Measurements from ENCODE around the gene PRCD. TPM values are rescaled to one million over a fixed set of nuclear protein-coding genes. Genes with fewer than 3 reads are reported as not detected.

PRCD gene
- total RNA-seq, 1 experiment from 2014 or later, result not detected

DNA sequence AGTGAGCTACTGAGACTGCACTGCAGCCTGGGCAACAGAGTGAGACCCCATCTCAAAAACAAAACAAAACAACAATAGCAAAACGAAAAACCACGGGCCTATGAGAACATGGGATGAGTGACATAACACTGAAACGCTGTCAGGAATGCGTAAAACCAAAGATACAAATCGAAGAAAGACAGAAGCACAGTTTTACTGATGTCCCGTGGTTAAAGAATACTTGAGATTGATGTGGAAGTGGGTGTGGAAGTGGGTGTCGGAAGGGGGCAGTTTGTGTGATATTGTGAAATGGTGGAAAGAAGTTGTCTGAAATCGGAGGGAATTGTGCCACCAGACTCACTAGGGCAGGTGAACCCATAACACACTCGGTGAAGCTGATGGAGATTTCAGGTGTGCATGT, 36.3 kb downstream of the PRCD start:
- in situ Hi-C loops (cut with HindIII; ENCODE audit: low pct_unique_long_range_greater_than_20kb, low sequenced_read_pairs), result no loop called here
- no peak for DNase-seq (ENCODE audit: low read depth)

DNA sequence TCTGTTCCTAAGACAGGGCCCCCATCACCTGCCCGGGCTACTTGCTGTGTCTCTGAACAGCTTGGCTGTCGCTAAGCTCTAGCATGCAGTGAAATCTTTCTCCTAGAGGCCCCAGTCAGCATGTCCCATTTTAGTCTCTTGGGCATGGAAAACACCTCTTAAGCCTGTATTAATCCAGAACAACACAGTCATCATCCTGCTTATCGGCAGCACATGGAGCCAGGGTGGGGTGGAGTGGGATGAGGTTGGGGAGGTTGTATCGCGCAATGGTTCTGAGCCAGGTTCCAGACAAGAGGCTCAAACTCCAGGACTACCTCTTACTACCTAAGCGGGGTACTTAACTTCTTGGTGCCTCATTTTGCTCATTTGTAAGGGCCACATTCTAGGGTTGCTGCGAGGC, 38.0 kb downstream of the PRCD start:
- no peak for DNase-seq (ENCODE audit: low read depth)
- in situ Hi-C loops (cut with HindIII; ENCODE audit: low pct_unique_long_range_greater_than_20kb, low sequenced_read_pairs), result no loop called here

DNA sequence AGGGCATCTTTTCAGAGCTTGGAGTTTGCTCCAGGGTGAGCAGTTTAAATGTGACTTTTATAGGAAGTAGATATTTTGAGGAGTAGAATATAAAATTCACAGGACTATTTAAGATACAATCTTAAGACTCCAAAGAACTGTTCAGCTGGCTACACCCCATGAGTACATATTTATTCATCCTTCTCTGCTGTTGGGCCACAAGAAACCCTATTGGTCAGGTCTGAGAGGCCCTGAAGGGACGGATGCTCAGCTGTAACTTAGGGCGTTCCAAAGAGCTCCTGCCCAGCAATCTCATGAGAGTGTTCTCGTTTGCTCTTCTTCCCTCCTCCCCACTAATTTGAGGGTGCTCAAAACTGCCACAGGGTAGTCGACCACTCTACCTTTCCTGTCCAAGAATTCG, 38.5 kb downstream of the PRCD start:
- DNase-seq (ENCODE audit: low read depth), result no peak
- in situ Hi-C loops (cut with HindIII; ENCODE audit: low pct_unique_long_range_greater_than_20kb, low sequenced_read_pairs), result no loop called here

DNA sequence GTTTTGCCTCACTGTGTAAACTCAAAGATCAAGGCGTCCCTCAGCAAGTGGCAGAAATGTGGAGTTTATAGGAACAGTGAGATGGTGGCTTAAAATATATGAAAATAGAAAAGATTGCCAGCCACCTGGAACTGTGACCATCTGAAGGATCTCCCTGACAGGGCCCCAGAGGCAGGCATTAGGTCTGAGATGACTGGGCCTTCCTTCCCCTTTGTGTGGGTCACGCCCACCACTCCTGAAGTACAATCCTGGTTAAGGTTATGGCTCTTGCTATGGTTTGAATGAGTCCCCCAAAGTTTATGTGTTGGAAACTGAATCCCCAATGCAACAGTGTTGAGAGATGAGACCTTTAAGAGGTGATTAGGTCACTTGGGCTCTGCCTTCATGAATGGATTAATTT, 39.4 kb downstream of the PRCD start:
- in situ Hi-C loops (cut with HindIII; ENCODE audit: low pct_unique_long_range_greater_than_20kb, low sequenced_read_pairs), result no loop called here
- DNase-seq (ENCODE audit: low read depth), result no peak

DNA sequence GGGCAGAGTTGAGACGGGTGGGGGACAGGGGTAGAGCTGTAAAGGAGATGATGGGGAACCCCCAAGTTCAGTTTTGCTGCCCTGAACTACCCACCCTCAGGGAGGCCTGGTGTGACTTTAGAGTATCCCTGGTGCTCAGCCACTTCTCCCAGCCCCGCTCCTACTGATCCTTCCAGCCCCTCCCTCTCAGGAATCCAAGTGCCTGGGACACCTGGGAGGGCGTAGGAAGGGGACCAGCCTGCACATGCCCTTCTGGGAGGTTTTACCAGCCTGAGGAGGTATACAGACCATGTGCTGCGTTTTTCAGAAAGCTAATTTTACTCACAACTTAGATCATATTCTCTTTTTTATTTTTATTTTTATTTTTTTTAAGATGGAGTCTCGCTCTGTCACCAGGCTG, 41.7 kb downstream of the PRCD start:
- in situ Hi-C loops (cut with HindIII; ENCODE audit: low pct_unique_long_range_greater_than_20kb, low sequenced_read_pairs), result no loop called here
- no peak for DNase-seq (ENCODE audit: low read depth)

DNA sequence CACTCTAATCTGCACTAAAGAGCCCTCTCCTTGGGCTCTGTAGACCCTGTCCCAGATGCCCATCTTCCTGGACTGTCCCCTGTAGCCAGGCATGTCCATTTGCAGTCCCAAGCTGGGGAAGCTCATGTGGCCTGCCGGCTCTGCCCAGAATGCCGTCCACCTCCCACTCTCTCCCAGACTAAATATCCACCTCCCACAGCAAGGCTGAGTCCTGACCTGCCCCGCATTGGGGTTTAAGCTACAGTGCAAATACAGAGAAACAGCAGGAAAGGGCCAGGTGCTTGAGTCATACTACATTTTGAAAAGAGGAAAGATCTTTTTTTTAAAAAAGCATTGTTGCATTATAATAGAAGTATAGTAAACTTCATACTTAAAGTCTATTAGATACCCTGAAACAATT, 42.8 kb downstream of the PRCD start:
- in situ Hi-C loops (cut with HindIII; ENCODE audit: low pct_unique_long_range_greater_than_20kb, low sequenced_read_pairs), result no loop called here
- DNase-seq (ENCODE audit: low read depth), result no peak

DNA sequence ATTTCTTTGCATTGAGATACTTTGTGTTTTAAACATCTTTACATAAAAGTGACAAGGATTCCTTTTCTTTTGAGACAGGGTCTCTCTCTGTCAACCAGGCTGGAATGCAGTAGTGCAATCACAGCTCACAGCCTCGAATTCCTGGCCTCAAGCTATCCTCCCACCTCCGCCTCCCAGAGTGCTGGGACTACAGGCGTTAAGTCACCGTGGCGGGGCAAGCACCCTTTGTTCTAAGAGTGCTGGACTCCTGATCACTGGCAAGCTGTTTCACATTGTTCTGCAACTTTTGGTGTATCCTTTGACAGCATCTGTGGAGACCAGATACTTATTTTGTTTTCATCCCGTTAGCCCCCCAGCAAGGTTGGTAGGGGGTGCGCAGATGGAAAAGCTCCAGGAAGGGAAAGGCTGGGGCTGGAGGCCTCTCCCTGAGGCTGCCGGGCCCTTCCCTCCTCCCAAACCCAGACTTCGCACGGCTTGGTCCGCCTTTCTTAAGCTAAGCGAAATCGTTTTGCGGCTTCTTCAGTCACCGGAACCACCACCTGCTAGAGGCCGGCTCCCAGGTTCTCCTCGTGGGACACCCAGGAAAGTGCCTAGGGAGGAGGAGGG, 44.7 kb downstream of the PRCD start:
- in situ Hi-C loops (cut with HindIII; ENCODE audit: low pct_unique_long_range_greater_than_20kb, low sequenced_read_pairs), result no loop called here
- no peak for DNase-seq (ENCODE audit: low read depth)

DNA sequence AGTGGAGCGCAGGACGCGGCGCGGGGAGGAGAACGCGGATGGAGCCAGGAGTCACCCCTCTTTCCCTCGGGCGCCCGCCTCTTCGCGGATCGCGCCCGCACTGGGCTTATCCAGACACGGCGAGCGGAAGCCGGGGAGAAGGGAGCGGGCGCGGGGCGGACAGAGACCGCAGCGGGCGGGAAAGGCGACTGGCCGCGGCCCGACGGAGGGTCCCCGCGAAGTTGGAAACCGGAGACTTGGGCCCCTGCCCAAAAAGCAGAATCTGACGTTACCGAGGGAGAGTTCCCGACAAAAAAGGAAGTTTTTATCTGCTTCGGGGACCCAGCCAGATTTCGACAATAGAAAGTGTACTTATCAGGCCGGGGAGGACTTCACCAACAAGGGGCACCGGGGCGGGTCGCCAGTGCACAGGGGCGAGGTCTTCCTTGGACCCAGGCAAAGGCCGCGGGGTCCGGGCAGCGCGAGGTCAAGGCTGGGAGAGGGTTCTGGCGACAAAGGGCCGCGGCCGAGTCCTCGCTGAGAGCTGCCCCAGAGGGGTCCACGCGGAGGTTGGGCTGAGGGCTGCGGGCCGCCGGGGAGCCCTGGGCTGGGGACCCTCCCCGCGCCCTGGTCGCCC, 45.3 kb downstream of the PRCD start:
- in situ Hi-C loops (cut with HindIII; ENCODE audit: low pct_unique_long_range_greater_than_20kb, low sequenced_read_pairs), result no loop called here

DNA sequence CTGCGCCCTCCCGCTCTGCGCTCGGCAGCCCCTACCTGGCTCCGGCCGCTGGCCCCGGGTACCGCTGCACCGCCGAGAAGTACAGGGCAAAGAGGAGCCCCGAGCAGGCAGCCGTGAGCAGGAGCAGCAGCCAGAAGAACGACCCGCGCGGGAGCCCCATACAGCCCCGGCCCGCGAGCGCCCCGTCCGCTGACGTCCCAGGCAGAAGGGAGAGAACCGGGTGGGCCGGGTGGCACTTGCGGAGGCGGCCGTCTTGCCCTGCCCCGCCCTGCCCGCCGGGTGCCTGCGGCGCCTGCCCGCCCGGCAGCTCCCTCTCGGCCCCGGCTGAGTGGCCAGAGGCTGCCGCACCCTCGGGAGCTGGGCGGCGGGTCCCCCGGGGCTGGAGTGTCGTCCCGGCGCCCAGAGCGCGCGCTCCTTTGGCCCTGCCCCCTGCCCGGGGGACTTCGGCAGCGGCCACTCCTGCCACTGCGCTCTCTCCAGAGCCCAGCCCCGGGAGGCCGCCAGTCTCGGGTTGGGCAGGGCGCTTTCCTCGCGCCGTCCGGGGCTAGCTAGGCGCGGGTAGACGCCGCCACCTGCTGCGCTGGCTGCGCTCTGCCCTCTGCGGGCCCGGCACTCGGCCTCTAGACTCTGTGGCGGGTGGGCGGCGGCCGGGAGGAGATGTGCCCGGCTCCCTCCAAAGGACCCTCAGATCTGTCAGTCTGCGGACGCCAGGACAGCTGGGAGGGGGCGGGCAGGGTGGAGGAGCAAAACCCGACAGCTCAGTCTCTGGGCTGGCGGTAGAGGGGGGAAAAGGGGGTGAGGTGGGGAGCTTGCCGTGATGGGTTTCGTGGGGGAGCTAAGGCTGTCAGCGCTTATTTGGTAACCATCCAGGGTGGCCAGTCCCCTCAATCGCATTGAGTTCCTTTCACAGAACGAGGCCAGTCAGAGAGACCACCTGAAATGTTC, 46.1 kb downstream of the PRCD start, which contains the start of gene ST6GALNAC2:
TSS of gene ST6GALNAC2 (minus strand) at position 212 of the 945 bp plus-strand sequence. CDS start at position 160, 52 bp downstream.
- in situ Hi-C loops (cut with HindIII; ENCODE audit: low pct_unique_long_range_greater_than_20kb, low sequenced_read_pairs), result no loop called here
- DNase-seq (ENCODE audit: low read depth), result peak; percentile 89

More for the DNA sequence above, 45.3 kb downstream of the PRCD start:
- DNase-seq (ENCODE audit: low read depth), result no peak

DNA sequence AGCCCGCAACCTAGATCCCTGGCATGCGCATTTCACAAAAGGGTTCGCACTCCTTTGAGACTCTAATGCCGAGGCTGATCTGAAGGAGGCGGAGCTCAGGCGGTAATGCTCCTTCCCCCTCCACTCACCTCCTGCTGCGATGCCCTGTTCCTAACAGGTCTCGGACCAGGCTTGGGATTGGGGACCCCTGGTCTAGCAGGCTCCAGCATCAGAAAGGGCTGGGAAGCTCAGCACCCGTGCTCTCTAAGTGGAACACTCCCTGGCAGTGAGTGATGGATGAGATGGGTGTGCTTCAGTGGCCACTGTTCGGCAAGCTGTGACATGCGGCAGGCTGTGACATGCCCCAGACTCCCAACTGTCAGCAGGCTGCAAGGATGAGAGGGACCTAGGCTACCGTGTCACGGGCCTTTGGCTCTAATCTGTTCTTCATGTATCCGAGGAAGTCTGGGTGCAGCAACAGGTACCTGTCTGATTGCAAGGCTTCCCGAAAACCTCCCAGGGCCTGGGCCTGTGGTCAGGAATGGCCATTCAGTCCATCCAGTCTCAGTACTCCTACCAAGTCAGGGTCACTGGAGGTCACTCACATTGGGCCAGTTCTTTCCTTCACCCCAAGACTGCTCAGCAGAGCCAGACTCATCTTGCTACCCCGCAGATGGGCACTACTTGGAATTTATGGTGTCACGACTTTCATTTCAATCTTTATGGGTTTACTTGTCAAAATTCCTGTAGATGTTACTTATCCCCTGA, 47.1 kb downstream of the PRCD start:
- in situ Hi-C loops (cut with HindIII; ENCODE audit: low pct_unique_long_range_greater_than_20kb, low sequenced_read_pairs), result no loop called here
- peak; percentile 72 for DNase-seq (ENCODE audit: low read depth)

DNA sequence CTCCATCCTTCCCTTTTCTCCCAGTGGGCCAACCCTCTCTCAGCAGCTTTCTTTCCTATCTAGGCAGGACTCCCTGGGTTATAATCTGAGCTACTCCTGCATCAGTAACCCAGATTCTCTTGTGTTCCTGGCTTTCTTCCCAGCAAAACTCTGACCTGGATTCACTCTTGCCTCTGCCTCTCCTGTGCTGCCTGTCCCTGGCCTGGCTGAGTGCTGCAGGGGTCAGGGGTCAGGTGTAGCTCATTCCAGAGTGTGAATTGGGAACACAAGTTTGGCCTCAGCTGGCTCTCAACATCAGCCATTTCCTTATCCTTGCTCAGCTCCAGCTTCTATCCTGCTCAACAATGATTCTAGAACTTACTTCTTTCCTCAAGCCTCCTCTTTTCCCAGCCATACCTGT, 48.3 kb downstream of the PRCD start:
- DNase-seq (ENCODE audit: low read depth), result no peak
- in situ Hi-C loops (cut with HindIII; ENCODE audit: low pct_unique_long_range_greater_than_20kb, low sequenced_read_pairs), result no loop called here

DNA sequence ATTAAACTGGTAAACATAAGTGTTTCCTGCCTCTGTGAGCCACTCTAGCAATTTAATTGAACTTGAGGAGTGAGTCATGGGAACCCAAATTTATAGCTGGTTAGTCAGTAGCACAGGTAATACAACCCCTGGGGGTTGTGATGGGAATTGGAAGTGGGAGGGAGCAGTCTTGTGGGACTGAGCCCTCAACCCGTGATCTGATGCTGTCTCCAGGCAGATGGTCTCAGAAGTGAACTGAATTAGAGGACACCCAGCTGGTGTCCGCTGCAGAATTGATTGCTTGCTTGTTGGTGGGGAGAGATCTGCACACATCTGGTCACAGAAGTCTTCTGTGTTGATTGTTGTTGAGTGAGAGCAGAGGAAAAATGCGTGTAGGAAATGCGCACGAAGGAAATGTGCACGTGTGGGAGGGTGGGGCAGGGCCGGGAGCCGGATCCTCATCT, 53.6 kb downstream of the PRCD start:
- in situ Hi-C loops (cut with HindIII; ENCODE audit: low pct_unique_long_range_greater_than_20kb, low sequenced_read_pairs), result no loop called here
- DNase-seq (ENCODE audit: low read depth), result no peak

DNA sequence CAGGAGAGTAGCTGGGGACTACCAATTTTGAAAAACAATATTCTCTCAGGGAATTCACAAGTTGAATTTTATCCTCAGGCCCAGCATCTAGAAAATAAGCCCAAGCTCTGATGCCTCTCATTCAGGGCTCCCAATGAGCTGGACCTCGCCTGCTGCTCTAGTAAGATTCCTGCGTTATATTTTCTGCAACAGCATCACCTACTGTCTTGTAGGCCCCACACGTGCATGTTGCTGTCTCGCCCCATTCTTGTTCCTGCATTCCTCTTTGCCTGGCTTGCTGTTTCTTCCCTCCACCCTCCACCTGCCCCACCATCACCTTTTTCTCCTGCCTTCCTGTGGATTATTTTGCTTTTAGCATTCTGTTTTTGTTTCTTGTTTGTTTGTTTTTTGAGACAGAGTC, 54.1 kb downstream of the PRCD start:
- in situ Hi-C loops (cut with HindIII; ENCODE audit: low pct_unique_long_range_greater_than_20kb, low sequenced_read_pairs), result no loop called here
- no peak for DNase-seq (ENCODE audit: low read depth)

DNA sequence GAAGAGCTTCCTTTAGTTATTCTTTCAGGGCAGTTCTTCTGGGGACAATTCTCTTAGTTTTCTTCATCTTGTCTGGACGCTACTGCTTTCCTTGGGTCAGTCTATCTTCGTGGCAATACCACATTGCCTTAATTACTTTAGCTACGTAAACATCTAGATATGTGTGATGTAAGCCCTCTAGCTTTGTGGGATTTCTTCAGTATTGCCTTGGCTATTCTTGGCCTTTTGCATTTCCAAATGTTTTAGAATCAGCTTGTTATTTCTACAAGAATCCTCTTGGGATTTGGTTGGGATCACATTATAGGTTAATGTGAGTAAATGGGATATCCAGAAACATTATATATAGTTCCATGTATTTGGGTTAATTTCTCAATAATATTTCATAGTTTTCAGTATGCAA, 54.8 kb downstream of the PRCD start:
- in situ Hi-C loops (cut with HindIII; ENCODE audit: low pct_unique_long_range_greater_than_20kb, low sequenced_read_pairs), result no loop called here

More for the DNA sequence above, 54.8 kb downstream of the PRCD start:
- DNase-seq (ENCODE audit: low read depth), result no peak

Other genes starting within 250 kb of the PRCD start
- 1.4 and 3.6 TPM in 2 replicates for gene QRICH2, start 231.8 kb upstream of the PRCD start, total RNA-seq (2014; rRNA removed; shearing (Covaris generic); ENCODE audit: low replicate concordance)
- 49.0 and 68.5 TPM in 2 replicates for gene PRPSAP1, start 186.1 kb upstream of the PRCD start, total RNA-seq (2014; rRNA removed; shearing (Covaris generic); ENCODE audit: low replicate concordance)
- gene SPHK1, start 155.4 kb upstream of the PRCD start, total RNA-seq (2014; rRNA removed; shearing (Covaris generic); ENCODE audit: low replicate concordance), result 18.5 and 33.9 TPM in 2 replicates
- 22.9 and 23.7 TPM in 2 replicates for gene UBE2O, start 86.9 kb upstream of the PRCD start, total RNA-seq (2014; rRNA removed; shearing (Covaris generic); ENCODE audit: low replicate concordance)
- not detected in 2 replicates for gene AANAT, start 72.4 kb upstream of the PRCD start, total RNA-seq (2014; rRNA removed; shearing (Covaris generic); ENCODE audit: low replicate concordance)
- gene RHBDF2, start 38.6 kb upstream of the PRCD start, total RNA-seq (2014; rRNA removed; shearing (Covaris generic); ENCODE audit: low replicate concordance), result 17.5 and 33.6 TPM in 2 replicates
- gene CYGB, start 2.3 kb upstream of the PRCD start, total RNA-seq (2014; rRNA removed; shearing (Covaris generic); ENCODE audit: low replicate concordance), result 0.52 and 1.6 TPM in 2 replicates
- gene ST6GALNAC2, start 45.8 kb downstream of the PRCD start, total RNA-seq (2014; rRNA removed; shearing (Covaris generic); ENCODE audit: low replicate concordance), result 2.8 and 5.3 TPM in 2 replicates
- not detected in 2 replicates for gene ST6GALNAC1, start 103.7 kb downstream of the PRCD start, total RNA-seq (2014; rRNA removed; shearing (Covaris generic); ENCODE audit: low replicate concordance)
- gene MXRA7, start 170.9 kb downstream of the PRCD start, total RNA-seq (2014; rRNA removed; shearing (Covaris generic); ENCODE audit: low replicate concordance), result 64.5 and 101 TPM in 2 replicates
- 14.4 and 22.7 TPM in 2 replicates for gene JMJD6, start 186.6 kb downstream of the PRCD start, total RNA-seq (2014; rRNA removed; shearing (Covaris generic); ENCODE audit: low replicate concordance)
- 40.5 and 56.8 TPM in 2 replicates for gene METTL23, start 186.8 kb downstream of the PRCD start, total RNA-seq (2014; rRNA removed; shearing (Covaris generic); ENCODE audit: low replicate concordance)
- gene SRSF2, start 197.3 kb downstream of the PRCD start, total RNA-seq (2014; rRNA removed; shearing (Covaris generic); ENCODE audit: low replicate concordance), result 169 and 212 TPM in 2 replicates
- gene MFSD11, start 198.1 kb downstream of the PRCD start, total RNA-seq (2014; rRNA removed; shearing (Covaris generic); ENCODE audit: low replicate concordance), result 8.5 and 19.0 TPM in 2 replicates

Data from Caki2 (cell line).